GM10266 (cell line): ENCODE results near the gene HAAO.

Experiments
- DNase-seq: peaks from one replicate; pipeline ENCODE4 v3.0.0; 2012; ENCODE audit errors: extremely low spot score
- TF ChIP-seq, protein P1 (sequence below): IDR thresholded peaks from 2 replicates; pipeline ENCODE4 v1.5.1; 2012; ENCODE audit warnings: mild to moderate bottlenecking, low read depth; ENCODE audit not compliant: control insufficient read depth, insufficient read depth; ENCODE audit errors: missing control alignments

The HAAO gene

DNA sequence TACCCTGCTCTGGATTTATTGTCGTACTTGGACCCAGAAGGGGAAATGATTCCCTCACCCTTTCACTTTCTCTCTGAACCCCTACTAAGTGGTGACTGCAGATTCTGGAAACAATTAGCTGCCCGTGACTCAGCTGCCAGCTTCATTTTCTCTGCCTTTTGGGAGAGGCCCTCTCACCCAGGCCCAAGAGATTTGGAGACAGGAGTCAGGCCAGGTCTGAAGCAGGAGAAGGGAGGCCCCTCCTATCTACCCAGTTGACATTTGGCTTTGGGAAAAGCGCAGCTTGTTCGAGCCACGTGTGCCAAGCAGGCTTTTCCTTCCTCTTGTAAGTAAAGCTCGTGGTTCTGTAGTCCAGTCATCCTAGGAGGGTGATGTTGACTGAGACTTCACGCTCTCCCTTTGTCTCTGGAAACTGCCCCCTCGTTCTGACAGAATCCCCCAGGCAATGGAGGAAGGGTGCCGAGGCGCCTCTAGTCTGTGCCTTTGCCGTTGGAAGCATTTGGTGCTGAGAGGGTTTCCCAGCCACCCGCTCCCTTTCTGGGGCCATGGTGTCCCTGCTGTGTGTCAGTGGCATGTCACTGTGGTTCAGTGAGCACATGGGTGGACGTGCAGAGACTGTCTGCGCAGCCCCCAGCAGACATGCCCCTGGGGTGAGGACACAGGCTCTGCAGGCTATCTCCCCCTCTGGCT lies 37.0 kb downstream of the HAAO start:
- DNase-seq = no peak
- TF ChIP-seq, protein P1, sequence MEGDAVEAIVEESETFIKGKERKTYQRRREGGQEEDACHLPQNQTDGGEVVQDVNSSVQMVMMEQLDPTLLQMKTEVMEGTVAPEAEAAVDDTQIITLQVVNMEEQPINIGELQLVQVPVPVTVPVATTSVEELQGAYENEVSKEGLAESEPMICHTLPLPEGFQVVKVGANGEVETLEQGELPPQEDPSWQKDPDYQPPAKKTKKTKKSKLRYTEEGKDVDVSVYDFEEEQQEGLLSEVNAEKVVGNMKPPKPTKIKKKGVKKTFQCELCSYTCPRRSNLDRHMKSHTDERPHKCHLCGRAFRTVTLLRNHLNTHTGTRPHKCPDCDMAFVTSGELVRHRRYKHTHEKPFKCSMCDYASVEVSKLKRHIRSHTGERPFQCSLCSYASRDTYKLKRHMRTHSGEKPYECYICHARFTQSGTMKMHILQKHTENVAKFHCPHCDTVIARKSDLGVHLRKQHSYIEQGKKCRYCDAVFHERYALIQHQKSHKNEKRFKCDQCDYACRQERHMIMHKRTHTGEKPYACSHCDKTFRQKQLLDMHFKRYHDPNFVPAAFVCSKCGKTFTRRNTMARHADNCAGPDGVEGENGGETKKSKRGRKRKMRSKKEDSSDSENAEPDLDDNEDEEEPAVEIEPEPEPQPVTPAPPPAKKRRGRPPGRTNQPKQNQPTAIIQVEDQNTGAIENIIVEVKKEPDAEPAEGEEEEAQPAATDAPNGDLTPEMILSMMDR = no peak

DNA sequence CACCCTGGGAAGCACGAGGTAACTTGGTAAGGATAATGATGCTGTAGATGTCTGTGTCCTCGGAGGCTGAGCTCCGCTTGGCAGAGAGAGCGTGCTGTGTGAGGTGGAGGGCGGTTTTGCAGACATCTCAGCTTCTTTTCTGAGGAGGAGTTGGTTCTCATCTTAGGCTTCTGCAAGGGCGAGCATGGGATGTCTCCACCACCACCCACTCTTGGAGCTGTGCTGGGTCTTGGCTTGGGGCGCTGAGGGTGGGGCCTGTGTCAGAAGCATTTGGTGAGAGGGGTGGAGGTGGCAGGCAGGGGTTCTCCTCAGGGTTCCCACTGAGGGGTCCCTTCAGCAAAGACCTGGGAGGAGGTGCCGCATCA lies 37.6 kb downstream of the HAAO start:
- DNase-seq = no peak
- TF ChIP-seq, protein P1 = no peak

DNA sequence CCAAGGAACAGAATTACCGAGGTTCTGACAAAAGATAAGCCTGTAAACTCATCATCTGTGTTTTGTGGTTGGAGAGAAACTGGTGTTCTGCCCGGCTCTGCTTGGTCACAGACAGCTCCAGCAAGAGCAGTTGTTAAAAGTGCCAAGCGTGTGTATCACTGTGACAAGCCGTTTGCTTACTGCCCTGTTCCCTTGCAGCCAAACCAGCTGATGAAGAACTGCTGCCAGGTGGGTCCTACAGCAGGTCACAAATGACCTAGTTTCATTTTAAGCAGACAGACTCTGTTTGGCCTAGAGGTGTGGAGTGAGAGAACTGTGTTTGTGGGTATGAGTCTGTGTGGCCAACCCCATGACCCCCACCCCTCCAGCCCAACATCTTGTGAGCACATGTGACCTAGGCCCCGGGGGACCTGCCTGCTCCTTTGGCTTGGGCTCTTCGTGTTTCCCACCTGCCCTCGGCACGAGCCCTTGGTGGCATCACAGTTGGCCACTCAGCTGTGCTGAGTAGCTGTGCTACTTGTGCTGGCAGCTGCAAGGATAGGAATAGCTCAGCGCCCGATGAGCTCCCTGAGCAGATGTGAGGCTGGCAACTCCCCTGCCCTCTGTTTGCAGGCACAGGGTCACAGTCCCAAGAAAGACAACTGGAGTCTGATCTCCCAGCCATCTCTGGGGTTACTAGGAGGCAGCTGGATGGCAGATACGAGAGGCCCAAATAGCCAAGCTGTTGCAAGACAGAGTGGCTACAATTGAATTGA lies 38.2 kb downstream of the HAAO start:
- TF ChIP-seq, protein P1 = no peak
- no peak for DNase-seq

- TF ChIP-seq, protein P1 = no peak
- DNase-seq = no peak
These were observed 39.3 kb downstream of the HAAO start for GRCh38 chr2:42752816-42753813.

DNA sequence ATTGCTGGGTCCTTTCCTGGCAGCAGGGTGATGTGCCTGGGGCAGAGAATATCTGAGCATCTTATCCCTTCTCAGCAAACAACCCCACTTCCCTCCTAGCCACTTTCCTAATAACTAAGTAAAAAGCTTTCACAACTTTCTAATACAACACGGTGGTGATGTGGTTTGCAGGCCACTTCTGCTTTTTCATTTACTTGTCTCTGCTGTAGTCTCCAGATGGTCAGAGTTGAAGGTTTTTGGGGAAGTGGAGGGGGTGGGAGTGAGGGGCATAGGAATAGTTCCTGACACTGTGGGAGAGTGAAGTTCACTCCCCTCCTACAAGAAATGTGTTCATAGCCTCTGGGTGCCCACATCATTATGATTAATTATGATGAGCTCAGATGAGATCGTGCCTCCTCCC lies 40.1 kb downstream of the HAAO start:
- TF ChIP-seq, protein P1 = no peak
- no peak for DNase-seq

- TF ChIP-seq, protein P1 = no peak
These were observed 43.5 kb downstream of the HAAO start for GRCh38 chr2:42748840-42749239.

More at GRCh38 chr2:42748840-42749239, 43.5 kb downstream of the HAAO start:
- no peak for DNase-seq
